Mesendoderm (in vitro differentiated cells): ENCODE results near the gene OR2B2.
A peak's percentile ranks its signal among the peaks of the same experiment; 100 is the strongest.

Source experiments
- DNase-seq: peaks from one replicate; pipeline ENCODE4 v3.0.0; 2013
- H2AK5ac ChIP-seq: 2 replicates; pipeline ENCODE4 v1.6.1; 2013; ENCODE audit warnings: low read length, inconsistent platforms
- H2BK120ac ChIP-seq: 2 replicates; pipeline ENCODE4 v1.6.1; 2013; ENCODE audit warnings: low read depth, mild to moderate bottlenecking, low read length, moderate library complexity, mixed read lengths
- H2BK15ac ChIP-seq: replicated peaks from 2 replicates; pipeline ENCODE4 v1.6.1; 2013; ENCODE audit warnings: low read depth, mild to moderate bottlenecking, moderate library complexity
- H2BK5ac ChIP-seq: 2 replicates; pipeline ENCODE4 v1.6.1; 2013; ENCODE audit warnings: low read length, inconsistent platforms
- H3K18ac ChIP-seq: 2 replicates; pipeline ENCODE4 v1.6.1; 2013; ENCODE audit warnings: mild to moderate bottlenecking, low read length, mixed read lengths
- H3K23ac ChIP-seq: one replicate; pipeline ENCODE4 v1.6.1; 2013; ENCODE audit warnings: low read length
- H3K27ac ChIP-seq: 2 replicates; pipeline ENCODE4 v1.5.1; 2013; ENCODE audit warnings: low read depth, mild to moderate bottlenecking, inconsistent platforms, low read length, moderate library complexity
- H3K27me3 ChIP-seq: 2 replicates; pipeline ENCODE4 v1.6.1; 2013; ENCODE audit warnings: low read length, control low read depth, mild to moderate bottlenecking, inconsistent platforms; ENCODE audit not compliant: insufficient read depth, poor library complexity
- H3K36me3 ChIP-seq: 2 replicates; pipeline ENCODE4 v1.6.1; 2013; ENCODE audit warnings: low read length, inconsistent platforms; ENCODE audit not compliant: control insufficient read depth, insufficient read depth
- H3K4ac ChIP-seq: one replicate; pipeline ENCODE4 v1.6.1; 2013; ENCODE audit warnings: low read depth, mild to moderate bottlenecking, low read length, moderate library complexity
- H3K4me1 ChIP-seq: 2 replicates; pipeline ENCODE4 v1.6.1; 2013; ENCODE audit warnings: low read depth, low read length, inconsistent platforms; ENCODE audit not compliant: control insufficient read depth
- H3K4me2 ChIP-seq: 2 replicates; pipeline ENCODE4 v1.6.1; 2013; ENCODE audit warnings: low read length
- H3K4me3 ChIP-seq: 2 replicates; pipeline ENCODE4 v1.5.1; 2013; ENCODE audit warnings: mild to moderate bottlenecking, low read length
- H3K56ac ChIP-seq: one replicate; pipeline ENCODE4 v1.6.1; 2013; ENCODE audit warnings: low read length
- H3K79me1 ChIP-seq: 2 replicates; pipeline ENCODE4 v1.6.1; 2013; ENCODE audit warnings: low read length, inconsistent platforms
- H3K79me2 ChIP-seq: 2 replicates; pipeline ENCODE4 v1.6.1; 2013; ENCODE audit warnings: mild to moderate bottlenecking, low read length; ENCODE audit not compliant: control insufficient read depth, insufficient read depth
- H3K9ac ChIP-seq: 2 replicates; pipeline ENCODE4 v1.6.1; 2013; ENCODE audit warnings: low read length, inconsistent platforms
- H4K5ac ChIP-seq: one replicate; pipeline ENCODE4 v1.6.1; 2013; ENCODE audit warnings: low read length
- H4K8ac ChIP-seq: one replicate; pipeline ENCODE4 v1.6.1; 2013; ENCODE audit warnings: low read depth, mild to moderate bottlenecking, control low read depth, low read length, moderate library complexity
- WGBS: extraction: QIAGEN DNeasy Blood & Tissue Kit; methylation state at CpG from one replicate; pipeline ENCODE4 v1.1.7; 2013; ENCODE audit warnings: low lambda C conversion rate, missing lambda C conversion rate; ENCODE audit not compliant: insufficient coverage; ENCODE audit errors: extremely low coverage; 5-methylcytosine and 5-hydroxymethylcytosine counted together

OR2B2 gene

GRCh38 chr6:27892649-27893058 is 19.5 kb downstream of the OR2B2 start:
- Histone ChIP-seq H3K4me3 (peak overlapping the region; percentile 73), H3K9ac (peak overlapping the region; percentile 91), H2BK5ac (no peak overlapping the region), H2BK15ac (no peak overlapping the region), H3K79me1 (no peaks in the 10 kb centered on the region), H4K5ac (no peak overlapping the region), H3K27me3 (no peaks in the 10 kb centered on the region), H3K27ac (peak overlapping the region; percentile 91), H3K18ac (peak overlapping the region; percentile 60), H2AK5ac (no peak overlapping the region), H4K8ac (peak overlapping the region; percentile 31), H3K4ac (peak overlapping the region; percentile 88), H3K36me3 (no peaks in the 10 kb centered on the region), H3K4me2 (peak overlapping the region; percentile 28), H3K56ac (peak overlapping the region; percentile 91), H2BK120ac (no peak overlapping the region), H3K4me1 (peaks cover 5% of the 10 kb centered on the region), H3K23ac (peak overlapping the region; percentile 17), H3K79me2 (peaks cover 5% of the 10 kb centered on the region)
- no CpG with 5 or more reads among the region's 26 CpGs for WGBS
- DNase-seq = no peak

- no CpG with 5 or more reads among the region's 7 CpGs for WGBS
- Histone ChIP-seq H3K27ac (peak overlapping the region; percentile 91), H3K18ac (peak overlapping the region; percentile 91), H4K8ac (no peak overlapping the region), H3K56ac (peak overlapping the region; percentile 91), H2AK5ac (no peak overlapping the region), H3K4me3 (peak overlapping the region; percentile 15), H3K27me3 (no peaks in the 10 kb centered on the region), H2BK15ac (peak overlapping the region; percentile 29), H3K23ac (no peak overlapping the region), H3K79me1 (no peaks in the 10 kb centered on the region), H2BK5ac (no peak overlapping the region), H3K79me2 (peaks cover 5% of the 10 kb centered on the region), H3K4me2 (peak overlapping the region; percentile 48), H3K4ac (no peak overlapping the region), H3K36me3 (no peaks in the 10 kb centered on the region), H3K9ac (peak overlapping the region; percentile 91), H2BK120ac (no peak overlapping the region), H4K5ac (no peak overlapping the region), H3K4me1 (peaks cover 5% of the 10 kb centered on the region)
- DNase-seq = peak; percentile 51
Observed at GRCh38 chr6:27891320-27891875, 20.8 kb downstream of the OR2B2 start.

- H3K27ac ChIP-seq = peak overlapping the region; percentile 83
- H4K8ac ChIP-seq = no peak overlapping the region
- H3K4ac ChIP-seq = no peak overlapping the region
Observed at GRCh38 chr6:27890445-27891319, 21.5 kb downstream of the OR2B2 start.

GRCh38 chr6:27889628-27890444 is 22.4 kb downstream of the OR2B2 start:
- peak; percentile 81 for DNase-seq
- WGBS = no CpG with 5 or more reads among the region's 19 CpGs
- peak overlapping the region; percentile 52 for H3K4me3 ChIP-seq

More at GRCh38 chr6:27890445-27891319, 21.5 kb downstream of the OR2B2 start:
- no peak overlapping the region for H2BK15ac ChIP-seq
- H2AK5ac ChIP-seq = no peak overlapping the region
- no peak overlapping the region for H2BK120ac ChIP-seq
- H3K23ac ChIP-seq = peak overlapping the region; percentile 30
- peak overlapping the region; percentile 46 for H2BK5ac ChIP-seq
- no peaks in the 10 kb centered on the region for H3K27me3 ChIP-seq
- peaks cover 5% of the 10 kb centered on the region for H3K79me2 ChIP-seq
- peak; percentile 98 for DNase-seq
- H3K4me1 ChIP-seq = peaks cover 5% of the 10 kb centered on the region
- H3K36me3 ChIP-seq = no peaks in the 10 kb centered on the region
- peak overlapping the region; percentile 16 for H3K4me2 ChIP-seq
- H3K9ac ChIP-seq = peak overlapping the region; percentile 91
- H3K4me3 ChIP-seq = peak overlapping the region; percentile 52
- H3K18ac ChIP-seq = peak overlapping the region; percentile 91
- H3K56ac ChIP-seq = peak overlapping the region; percentile 84
- no peaks in the 10 kb centered on the region for H3K79me1 ChIP-seq
- WGBS = no CpG with 5 or more reads among the region's 50 CpGs
- no peak overlapping the region for H4K5ac ChIP-seq

DNA sequence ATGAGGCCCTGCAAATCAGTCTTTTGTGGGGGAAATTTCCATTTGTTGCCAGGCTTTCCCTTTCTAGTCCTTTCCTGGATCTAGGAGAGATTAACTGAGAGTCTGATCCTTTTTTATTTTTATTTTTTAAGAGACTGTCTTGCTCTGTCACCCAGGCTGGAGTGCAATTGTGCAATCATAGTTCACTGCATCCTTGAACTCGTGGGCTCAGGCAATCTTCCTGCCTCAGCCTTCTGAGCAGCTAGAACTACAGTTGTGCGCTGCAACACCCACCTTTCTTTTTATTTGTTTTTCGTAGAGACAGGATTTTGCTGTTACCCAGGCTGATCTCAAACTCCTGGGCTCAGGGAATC is 22.9 kb downstream of the OR2B2 start:
- peak overlapping the region; percentile 39 for H3K4ac ChIP-seq
- H3K4me3 ChIP-seq = no peak overlapping the region
- no peak overlapping the region for H3K23ac ChIP-seq
- H4K5ac ChIP-seq = no peak overlapping the region
- peak overlapping the region; percentile 4 for H3K18ac ChIP-seq
- H2BK15ac ChIP-seq = peak overlapping the region; percentile 80
- H3K9ac ChIP-seq = peak overlapping the region; percentile 78
- H3K4me1 ChIP-seq = peaks cover 5% of the 10 kb centered on the region
- no peaks in the 10 kb centered on the region for H3K79me2 ChIP-seq
- peak overlapping the region; percentile 51 for H2BK5ac ChIP-seq
- H2AK5ac ChIP-seq = no peak overlapping the region
- no peak overlapping the region for H2BK120ac ChIP-seq
- H3K56ac ChIP-seq = peak overlapping the region; percentile 84
- no peak for DNase-seq
- H3K27ac ChIP-seq = peak overlapping the region; percentile 31
- H3K79me1 ChIP-seq = no peaks in the 10 kb centered on the region
- H3K36me3 ChIP-seq = no peaks in the 10 kb centered on the region
- WGBS = no CpG with 5 or more reads among the region's 3 CpGs
- H3K4me2 ChIP-seq = no peak overlapping the region
- H3K27me3 ChIP-seq = no peaks in the 10 kb centered on the region
- no peak overlapping the region for H4K8ac ChIP-seq

More at GRCh38 chr6:27889628-27890444, 22.4 kb downstream of the OR2B2 start:
- H4K5ac ChIP-seq = no peak overlapping the region
- H3K56ac ChIP-seq = peak overlapping the region; percentile 84
- H3K23ac ChIP-seq = peak overlapping the region; percentile 30
- peak overlapping the region; percentile 51 for H2BK5ac ChIP-seq
- peaks cover 2% of the 10 kb centered on the region for H3K79me2 ChIP-seq
- H3K18ac ChIP-seq = peak overlapping the region; percentile 4
- peak overlapping the region; percentile 31 for H3K27ac ChIP-seq
- H2AK5ac ChIP-seq = no peak overlapping the region
- peak overlapping the region; percentile 13 for H3K4me2 ChIP-seq
- H2BK15ac ChIP-seq = no peak overlapping the region
- H3K27me3 ChIP-seq = no peaks in the 10 kb centered on the region
- H4K8ac ChIP-seq = no peak overlapping the region
- H3K9ac ChIP-seq = peak overlapping the region; percentile 78
- no peaks in the 10 kb centered on the region for H3K36me3 ChIP-seq
- H2BK120ac ChIP-seq = no peak overlapping the region
- H3K79me1 ChIP-seq = no peaks in the 10 kb centered on the region
- H3K4me1 ChIP-seq = peaks cover 5% of the 10 kb centered on the region
- peak overlapping the region; percentile 39 for H3K4ac ChIP-seq
